Stimulated activated CD4-positive, alpha-beta T cell treated with anti-CD3 and anti-CD28 coated beads, Interleukin-15, amount 100 ng/mL, for 1 hour (primary cell): ENCODE measurements around the gene C1orf216.
"Not testable (repeated sequence)": the region's sequence is repeated elsewhere in the genome, so short reads cannot be mapped to it uniquely, and the experiment has no call there.

Experiments
- DNase-seq, 2 donors: peaks; one replicate each; pipeline ENCODE4 v3.0.0-alpha.2; 2020; ENCODE audit warnings: low read depth in 1 of 2, low spot score in 1 of 2

Gene C1orf216

DNA sequence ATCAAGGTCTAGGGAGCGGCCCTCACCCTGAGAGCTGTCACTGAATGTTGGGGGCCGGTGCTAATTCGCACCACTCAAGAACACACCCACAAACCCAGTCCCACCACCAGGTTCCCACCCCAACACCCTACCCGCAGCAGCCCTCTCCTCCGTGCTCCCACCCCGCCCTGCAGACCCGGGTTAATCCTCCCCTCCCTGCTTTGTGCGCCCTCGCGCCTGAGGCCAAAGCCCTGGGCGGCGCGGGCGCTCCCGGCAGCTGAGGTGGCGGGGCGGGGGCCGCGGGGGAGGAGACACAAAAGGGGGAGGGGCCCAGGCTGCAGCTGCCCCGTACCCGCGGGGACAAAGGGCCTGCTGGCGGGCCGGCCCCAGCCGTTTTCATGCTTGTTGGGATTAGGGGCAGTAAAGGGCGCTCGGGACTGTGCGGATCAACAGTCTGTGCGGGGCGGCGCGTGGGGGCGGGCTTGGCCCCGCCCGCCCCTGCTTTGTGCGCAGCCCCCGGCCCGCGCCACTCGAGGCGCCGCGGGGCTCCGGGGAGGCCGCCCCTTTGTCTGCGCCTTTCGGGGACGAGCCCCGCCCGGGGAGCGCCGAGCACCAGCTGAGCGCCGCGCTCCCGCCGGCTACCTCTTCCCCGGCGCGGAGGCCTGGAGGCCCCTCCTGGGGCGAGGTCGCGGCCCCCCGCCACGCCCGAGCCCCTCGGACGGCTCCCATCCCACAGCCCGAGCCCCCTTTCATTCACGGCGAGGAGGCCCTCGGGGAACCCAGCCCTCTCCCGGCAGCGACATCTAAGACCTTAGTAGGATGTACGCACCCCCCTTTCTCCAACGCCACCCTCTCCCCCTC is 10.9 kb downstream of the C1orf216 start:
- DNase-seq, result no peak

DNA sequence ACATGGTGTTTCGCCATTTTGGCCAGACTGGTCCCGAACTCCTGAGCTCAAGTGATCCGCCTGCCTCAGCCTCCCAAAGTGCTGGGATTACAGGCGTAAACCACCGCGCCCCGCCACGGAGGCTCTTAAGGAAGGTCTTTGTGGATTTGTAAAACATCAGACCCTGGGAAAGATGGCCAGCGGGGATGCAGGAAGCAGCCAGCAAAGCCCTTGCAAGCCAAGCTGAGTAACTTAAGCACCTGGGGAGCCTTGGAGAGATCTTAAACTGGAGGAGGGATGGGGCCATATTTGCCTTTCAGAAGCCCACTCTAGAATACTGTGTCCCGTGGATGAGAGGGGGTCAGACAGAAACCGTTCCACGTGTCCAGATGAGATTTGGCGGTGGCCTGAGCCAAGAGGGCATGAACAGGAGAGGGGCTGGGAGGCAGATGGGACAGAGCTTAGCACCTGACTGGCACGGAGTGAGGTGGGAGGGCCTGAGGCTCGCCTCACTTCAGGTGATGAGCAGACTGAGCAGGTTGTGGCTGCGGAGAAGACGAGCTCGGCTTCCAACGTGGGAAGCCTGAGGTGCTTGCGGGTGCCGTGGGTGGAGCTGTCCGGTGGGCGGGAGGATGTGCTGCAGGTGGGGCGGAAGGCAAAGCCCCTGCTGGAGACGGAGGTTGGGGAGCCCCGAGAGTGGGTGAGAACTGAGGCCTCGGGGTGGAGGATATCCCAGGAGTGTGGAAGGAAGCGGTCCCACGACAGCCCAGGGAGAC is 11.7 kb downstream of the C1orf216 start:
- DNase-seq, result no peak

DNA sequence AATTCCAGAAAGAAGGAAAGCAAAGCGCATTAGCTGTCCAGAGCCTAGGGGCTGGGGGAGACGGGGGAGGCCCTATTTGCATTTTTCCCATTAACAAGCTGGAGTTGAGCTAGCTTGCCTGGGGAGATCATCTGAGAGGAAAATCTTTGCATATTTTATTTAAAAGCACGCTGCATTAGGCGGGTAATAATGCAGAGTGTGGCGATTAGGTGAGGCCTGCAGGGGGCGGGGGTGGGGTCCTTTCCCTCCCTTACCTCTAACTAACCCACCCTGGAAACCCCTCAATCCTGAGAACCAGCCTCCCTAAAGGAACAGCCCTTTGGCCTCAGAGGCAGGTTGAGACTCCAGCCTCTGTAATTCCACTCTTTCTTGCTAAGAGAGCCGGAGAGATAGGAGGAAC is 16.2 kb downstream of the C1orf216 start:
- no peak for DNase-seq

DNA sequence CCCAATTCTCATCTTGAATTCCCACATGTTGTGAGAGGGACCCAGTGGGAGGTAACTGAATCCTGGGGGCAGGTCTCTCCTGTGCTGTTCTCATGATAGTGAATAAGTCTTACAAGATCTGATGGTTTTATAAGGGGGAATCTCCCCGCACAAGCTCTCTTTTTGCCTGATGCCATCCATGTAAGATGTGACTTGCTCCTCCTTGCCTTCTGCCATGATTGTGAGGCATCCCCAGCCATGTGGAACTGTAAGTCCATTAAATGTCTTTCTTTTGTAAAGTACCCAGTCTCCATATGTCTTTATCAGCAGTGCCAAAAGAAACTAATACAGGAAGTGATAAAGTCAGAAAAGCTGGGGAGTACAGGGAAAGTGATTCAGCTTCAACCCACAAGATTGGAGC is 19.5 kb downstream of the C1orf216 start:
- not testable (repeated sequence) for DNase-seq

DNA sequence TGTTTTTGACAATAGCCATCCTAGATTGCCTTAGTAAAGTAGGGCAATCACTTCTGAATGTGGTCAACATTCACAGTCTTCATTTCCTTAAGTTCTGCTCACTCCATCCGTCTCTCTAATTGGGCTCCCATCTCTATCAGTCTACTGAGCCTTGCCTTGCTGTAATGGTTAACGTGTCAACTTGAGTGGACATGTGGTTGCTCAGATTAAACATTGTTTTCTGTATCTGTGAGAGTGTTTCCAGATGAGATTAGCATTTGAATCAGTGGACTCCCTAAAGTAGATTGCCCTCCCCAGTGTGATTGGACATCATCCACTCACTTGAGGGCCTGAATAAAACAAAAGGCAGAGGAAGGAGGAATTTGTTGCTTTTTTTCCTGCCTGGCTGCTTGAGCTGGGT is 26.4 kb downstream of the C1orf216 start:
- no peak for DNase-seq

DNA sequence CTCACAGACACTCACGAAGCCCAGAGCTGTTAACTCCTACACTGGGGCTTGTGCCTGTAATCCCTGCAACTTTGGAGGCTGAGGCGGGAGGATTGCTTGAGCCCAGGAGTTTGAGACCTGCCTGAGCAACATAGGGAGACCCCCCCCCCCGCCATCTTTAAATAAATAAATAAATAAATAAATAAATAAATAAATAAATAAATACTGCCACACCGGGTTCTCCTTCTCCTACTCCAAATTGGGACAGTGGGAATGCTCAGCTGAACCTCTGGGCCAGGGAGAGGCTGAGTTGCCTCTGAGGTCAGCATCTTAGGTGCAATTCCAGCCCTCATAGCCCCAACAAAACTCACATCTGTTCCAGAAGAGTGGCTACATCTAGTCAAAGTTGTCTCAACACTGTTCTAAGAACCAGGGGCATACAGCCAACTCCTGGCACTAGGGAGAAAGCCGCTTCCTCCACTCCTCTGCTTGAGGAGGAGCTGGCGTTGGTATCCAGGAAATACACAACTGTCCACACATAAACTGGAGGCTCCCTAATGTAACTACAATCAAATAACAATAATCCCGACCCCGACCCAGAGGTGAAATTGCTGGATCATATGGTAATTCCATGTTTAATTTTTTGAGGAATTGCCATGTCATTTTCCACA is 27.0 kb downstream of the C1orf216 start:
- DNase-seq, result no peak

DNA sequence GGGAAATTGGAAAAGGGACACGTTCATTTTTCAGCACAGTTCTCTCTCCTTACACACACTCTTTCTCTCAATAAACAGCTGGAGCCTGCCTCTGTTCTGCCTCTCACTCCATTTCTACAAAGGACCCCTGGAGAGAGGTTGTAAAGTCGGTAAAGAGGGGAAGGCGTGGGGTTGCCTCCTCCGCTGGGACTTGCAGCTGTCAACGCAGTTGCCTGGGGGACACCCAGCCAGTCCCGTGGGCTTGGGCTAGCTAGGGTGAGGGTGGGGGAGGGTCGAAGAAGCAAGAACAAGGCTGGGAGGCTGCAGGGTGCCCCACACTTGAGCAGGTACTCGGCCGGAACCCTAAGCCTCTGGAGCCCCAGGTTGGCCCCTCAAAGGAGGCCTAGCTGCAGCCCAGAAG is 27.6 kb downstream of the C1orf216 start:
- DNase-seq, result no peak

DNA sequence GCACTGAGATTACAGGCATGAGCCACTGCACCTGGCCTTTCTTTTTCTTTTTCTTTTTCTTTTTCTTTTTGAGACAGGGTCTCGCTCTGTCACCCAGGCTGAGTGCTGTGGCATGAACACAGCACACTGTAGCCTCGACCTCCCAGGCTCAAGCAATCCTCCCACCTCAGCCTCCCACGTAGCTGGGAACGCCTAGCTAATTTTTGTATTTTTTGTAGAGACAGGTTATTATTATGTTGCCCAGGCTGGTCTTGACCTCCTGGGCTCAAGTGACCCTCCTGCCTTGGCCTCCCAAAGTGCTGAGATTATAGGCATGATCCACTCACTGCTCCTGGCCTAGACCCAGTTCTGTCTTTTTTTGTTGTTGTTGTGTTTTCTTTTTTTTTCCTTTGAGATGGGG is 28.6 kb downstream of the C1orf216 start:
- not testable (repeated sequence) for DNase-seq

DNA sequence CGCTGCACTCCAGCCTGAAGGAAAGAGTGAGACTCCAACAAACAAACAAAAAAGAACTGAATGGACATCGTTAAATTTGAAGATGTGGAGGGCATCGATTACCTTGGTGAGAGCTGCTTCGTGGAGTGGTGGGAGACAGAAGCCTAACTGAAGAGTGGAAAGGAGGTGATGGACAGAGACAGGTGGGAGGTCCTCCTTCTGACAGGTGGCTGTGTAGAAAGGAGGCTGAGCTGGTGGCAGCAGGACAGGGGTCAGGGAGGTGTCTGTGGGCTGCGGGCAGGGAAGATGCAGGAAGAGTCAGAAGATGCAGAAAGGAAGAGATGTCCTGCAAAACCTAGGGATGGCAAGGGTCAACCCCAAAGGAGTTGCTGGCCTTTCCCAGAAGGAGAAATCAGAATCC is 30.5 kb downstream of the C1orf216 start:
- no peak for DNase-seq

DNA sequence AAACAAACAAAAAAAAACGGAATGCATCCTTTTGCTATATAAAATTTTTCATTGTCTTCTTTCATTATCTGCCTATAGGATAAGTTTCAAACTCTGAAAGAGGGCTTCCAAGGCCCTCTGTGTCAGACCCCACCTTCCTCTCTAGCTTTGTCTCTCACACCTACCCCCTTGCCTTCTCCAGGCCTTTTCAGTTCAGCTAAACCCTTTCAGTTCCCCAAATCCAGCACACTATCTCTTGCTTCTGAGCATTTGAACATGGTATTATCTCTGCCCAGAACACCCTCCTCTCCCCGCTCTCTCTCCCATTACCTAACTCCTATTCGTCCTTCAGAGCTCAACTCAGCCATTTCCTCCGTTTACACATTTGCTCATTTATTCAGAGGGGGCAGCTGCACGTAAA is 35.7 kb downstream of the C1orf216 start:
- DNase-seq, result no peak

DNA sequence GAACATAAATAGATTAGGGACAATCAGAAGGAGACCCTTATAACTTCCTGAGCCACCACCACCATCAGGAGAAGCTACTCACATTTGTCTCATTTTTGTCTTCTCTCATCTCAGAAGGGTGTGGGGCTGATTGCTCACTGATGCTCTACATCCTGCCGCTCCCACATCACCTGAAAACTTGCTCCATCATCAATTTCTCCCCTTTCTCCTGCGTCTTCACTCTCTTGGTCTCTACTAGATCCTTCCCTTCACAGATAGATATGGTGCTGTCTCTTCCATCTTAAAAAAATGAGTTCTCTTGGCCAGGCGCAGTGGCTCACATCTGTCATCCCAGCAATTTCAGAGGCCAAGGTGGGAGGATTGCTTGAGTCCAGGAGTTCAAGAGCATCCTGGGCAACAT is 38.4 kb downstream of the C1orf216 start:
- DNase-seq, result no peak

DNA sequence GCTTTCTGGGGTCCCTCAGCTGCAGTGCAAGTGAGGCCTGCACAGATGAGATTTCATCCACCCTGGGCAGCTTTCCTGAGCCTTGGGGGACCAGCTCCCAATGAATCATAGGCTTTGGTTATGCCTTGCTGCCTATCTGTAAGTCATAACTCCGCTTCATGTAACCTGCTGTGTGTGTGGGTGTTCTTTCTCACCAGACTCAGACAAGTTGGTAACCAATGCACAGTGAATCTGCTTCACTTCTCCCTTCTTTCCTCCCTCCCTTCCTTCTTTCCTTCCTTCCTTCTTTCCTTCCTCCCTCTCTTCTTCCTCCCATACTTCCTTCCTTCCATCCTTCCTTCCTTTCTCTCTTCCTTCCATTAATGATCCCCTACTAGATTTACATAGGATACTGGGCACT is 42.9 kb downstream of the C1orf216 start:
- no peak for DNase-seq

DNA sequence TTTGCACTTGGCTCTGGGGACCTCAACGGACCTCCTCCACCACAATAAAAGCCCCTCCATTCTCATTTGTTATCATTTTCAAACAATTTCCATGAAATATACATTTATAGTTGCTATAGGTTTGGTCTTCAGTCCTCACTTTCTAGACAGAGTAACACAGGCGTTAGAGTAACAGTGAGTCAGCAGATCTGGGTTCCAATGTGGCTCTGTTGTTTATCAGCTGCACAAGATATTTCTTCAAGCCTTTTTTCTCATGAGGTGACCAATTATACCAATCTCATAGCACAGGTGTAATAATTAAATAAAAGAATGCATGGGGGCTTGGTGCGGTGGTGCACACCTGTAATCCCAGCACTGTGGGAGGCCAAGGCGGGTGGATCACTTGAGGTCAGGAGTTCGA is 44.6 kb downstream of the C1orf216 start:
- DNase-seq, result no peak

DNA sequence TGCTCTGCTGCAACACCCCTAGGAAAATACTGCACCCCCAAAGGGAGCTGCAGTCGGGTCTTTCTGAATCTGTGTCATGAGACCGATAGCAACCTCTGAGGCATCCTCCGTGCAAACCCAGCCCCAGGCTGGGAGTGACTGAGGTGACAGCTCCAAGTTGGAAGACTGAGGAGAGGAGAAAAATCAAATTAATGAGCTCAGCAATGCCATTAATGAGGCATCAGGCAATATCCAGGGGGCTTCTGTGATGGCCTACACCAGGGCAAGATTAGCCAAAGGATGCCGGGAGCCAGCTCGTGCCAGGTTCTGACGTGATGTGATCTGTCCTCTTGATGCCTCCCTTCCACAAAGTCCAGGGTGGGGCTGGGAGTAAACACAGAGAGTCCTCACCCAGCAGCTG is 46.6 kb downstream of the C1orf216 start:
- DNase-seq, result no peak

DNA sequence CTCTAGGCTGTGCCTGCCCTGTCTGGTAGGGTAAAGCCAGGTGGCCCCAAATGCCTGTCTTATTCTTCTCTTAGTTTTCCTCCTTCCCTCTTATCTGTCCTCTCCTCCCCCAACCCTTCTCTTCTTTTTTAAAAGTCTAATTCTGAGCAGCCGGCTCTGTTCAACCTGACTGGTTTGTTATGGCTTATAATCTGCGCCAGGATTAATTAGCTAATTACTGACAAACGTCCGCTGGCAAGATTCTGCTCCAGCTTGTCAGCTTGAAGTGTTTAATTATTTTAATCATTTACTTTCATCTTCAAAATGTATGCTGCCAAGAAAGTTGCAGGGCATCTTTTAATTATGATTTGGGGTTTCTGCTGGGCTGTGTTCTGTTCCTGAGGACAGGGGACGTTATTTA is 50.2 kb downstream of the C1orf216 start:
- DNase-seq, result no peak

DNA sequence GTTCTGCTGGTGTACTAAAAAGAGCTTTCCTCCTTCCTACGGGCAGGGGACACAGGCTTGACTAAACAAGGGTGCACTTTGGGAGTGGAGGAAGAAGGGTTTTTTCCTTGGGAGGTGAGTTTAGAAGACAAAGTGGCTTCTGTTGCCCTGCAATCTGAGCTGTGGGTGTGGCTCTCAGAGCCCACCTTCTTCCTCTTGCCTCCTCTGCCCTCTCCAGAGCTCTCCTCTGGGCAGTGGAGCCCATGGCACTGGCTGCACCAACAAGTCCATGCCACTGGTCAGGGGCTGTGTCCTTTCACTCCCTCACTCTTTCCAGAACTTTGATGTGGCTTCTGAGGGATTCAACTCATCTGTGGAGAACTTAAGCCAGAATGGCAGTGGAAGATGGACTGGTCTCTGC is 51.8 kb downstream of the C1orf216 start:
- DNase-seq, result no peak

DNA sequence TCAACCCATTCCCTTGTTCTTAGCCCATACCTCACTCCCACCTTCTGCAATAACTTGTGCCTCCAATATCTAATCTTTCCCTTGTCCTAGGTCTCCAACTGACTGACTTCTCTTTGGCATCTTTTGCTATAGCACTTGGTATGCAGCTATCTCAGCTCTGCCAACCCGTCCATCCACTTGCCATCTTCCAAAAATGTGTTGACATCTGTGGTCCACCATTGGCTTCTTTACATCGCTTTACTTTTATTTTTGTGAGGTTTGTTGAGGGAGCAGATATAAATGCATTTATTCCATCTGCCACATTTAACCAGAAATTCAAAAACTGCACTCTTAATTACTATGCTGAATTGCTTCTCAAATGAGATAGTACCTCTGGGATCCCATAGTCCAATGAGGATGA is 52.5 kb downstream of the C1orf216 start:
- no peak for DNase-seq
